Limb (tissue), 2 donors: ENCODE data around the gene BCL2L12.
"Not testable (repeated sequence)": the region's sequence is repeated elsewhere in the genome, so short reads cannot be mapped to it uniquely, and the experiment has no call there.

Source experiments
- DNase-seq, 2 donors: peaks; one replicate each; pipeline ENCODE4 v3.0.0-alpha.2; 2016; ENCODE audit errors: extremely low spot score in 2 of 2

The BCL2L12 gene

DNA sequence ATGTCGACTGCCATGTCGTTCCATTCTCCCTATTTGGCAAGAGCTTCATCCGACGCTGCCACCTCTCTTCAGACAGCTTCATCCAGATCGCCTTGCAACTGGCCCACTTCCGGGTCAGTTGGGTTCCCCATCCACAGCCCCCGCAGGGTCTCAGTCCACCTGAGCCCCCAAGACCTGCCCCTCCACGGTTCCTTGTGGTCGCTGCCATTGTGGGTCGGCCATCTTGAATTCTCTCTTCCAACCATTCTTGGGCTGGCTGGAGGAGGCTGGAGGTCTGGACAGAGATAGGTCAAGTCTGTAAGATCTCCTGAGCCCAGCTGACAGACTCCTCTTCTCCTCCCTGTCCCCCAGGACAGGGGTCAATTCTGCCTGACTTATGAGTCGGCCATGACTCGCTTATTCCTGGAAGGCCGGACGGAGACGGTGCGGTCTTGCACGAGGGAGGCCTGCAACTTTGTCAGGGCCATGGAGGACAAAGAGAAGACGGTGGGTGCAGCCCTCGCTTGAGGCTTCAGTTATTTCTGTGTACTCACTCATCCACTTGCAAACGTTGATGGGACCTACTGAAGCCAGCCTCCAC, 44.7 kb downstream of the BCL2L12 start:
- no peak for DNase-seq

DNA sequence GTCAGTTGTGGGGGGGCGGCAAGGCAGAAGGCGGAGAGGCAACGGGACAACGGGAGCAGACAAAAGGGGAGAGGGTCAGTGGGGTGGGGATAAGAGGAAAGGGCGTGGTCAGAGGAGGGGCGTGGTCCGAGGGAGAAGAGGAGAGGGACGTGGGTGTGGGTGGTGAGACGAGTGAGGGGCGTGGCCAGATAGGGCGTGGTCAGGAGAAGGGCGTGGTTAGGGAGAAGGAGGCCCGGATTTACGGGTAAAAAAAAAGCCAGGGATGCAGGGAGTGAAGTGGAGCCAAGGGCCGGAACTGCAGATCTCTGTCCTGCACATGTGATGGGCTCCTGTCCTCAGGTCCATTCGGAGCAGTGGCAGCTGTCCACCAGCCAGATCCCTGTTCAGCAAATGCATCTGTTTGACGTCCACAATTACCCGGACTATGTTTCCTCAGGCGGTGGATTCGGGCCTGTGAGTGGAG, 46.7 kb downstream of the BCL2L12 start:
- no peak for DNase-seq

DNA sequence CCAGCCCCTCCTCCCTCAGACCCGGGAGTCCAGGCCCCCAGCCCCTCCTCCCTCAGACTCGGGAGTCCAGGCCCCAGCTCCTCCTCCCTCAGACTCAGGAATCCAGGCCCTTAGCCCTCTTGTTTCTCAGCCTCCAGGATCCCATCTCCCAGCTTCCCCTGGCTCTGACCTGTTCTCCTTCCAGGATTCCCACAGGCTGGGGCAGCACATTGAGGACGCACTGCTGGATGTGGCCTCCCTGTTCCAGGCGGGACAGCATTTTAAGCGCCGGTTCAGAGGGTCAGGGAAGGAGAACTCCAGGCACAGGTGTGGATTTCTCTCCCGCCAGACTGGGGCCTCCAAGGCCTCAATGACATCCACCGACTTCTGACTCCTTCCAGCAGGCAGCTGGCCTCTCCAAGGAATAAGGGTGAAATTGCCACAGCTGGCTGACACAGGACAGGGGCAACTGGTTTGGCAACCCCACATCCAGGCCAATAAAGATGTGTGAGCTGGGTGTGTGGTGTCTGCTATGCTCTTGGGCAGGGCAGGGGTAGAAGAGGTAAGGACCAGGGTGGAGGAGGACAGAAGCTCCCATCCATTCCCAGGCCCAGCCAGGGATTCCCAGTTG, 47.6 kb downstream of the BCL2L12 start:
- no peak for DNase-seq

DNA sequence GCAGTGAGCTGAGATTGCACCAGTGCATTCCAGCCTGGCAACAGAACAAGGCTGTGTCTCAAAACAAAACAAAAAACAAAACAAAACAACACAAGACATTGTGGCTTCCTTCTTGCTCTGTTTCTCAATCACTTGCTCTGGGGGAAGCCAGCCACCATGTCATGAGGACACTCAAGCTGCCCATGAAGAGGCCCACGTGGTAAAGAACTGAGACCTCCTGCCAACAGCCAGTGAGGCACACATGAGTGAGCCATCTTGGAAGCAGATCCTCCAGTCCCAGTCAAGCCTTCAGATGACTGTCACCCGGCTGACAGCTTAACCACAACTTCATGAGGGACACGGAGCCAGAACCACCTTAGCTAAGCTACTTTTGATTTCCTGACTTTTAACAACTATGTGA, 50.4 kb downstream of the BCL2L12 start:
- DNase-seq: no peak

DNA sequence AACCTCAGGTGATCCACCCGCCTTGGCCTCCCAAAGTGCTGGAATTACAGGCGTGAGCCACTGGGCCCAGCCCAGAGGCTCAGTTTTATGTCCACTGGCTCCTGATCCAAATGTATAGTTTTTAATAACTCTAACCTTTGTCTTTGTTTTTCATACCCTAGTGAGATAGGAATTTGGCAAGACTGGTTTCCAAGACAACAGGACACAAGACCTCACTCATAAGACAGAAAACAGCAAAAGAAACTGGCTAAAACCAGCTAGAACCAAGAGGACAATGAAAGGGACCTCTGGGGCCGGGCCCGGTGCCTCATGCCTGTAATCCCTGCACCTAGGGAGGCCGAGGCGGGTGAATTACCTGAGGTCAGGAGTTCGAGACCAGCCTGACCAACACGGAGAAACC, 52.8 kb downstream of the BCL2L12 start:
- no peak for DNase-seq

DNA sequence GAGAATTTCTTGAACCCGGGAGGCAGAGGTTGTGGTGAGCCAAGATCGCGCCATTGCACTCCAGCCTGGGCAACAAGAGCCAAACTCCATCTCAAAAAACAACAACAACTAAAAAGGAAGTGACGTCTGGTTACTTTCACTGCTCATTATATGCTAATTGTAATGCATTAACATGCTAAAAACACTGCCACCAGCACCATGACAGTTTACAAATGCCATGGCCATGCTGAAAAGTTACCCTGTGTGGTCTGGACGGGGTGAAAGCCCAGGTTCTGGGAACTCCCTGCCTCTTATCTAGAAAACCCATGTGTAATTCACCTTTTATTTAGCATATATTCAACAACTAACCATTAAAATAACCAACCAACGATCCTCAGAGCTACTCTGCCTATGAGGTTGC, 53.3 kb downstream of the BCL2L12 start:
- no peak for DNase-seq

DNA sequence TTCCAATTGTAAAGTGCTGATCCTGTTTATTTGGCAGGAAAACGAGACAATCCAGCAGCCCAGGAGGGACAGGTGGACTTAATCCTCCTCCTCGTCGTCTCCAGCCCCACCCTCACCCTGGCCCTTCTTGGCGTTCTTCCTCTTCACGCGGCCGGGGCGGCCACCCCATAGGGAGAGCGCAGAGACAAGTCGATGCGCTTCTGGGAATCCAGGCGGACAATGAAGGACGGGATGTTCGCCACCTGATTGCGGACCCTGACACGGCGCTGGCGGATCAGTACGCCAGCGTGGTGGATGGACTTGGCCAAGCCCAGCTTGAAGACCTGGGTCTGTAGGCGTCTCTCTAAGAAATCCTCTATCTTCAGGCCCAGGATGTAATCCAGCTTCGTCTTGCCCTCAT, 53.7 kb downstream of the BCL2L12 start:
- DNase-seq: not testable (repeated sequence)
